NCI-H2107 treated with DMSO at 0.1 percent for 48 hours (cell line): ENCODE data around the gene CPNE6.
A peak's percentile ranks its signal among the peaks of the same experiment; 100 is the strongest.
"Not testable (repeated sequence)": the region's sequence is repeated elsewhere in the genome, so short reads cannot be mapped to it uniquely, and the experiment has no call there.

ENCODE experiments used
- DNase-seq: peaks from one replicate; lab custom pipeline; 2025; ENCODE audit not compliant: unreplicated experiment; lab: John Stamatoyannopoulos, UW

CPNE6 gene

GRCh38 chr14:24102357-24103048, 31.1 kb downstream of the CPNE6 start:
- DNase-seq: no peak

GRCh38 chr14:24103451-24103850, 32.1 kb downstream of the CPNE6 start:
- DNase-seq: no peak

- not testable (repeated sequence) for DNase-seq
Observed at GRCh38 chr14:24105609-24106239, 34.4 kb downstream of the CPNE6 start.

- DNase-seq: no peak
Observed at GRCh38 chr14:24106672-24107271, 35.4 kb downstream of the CPNE6 start.

- DNase-seq: no peak
Observed at GRCh38 chr14:24108336-24108874, 37.0 kb downstream of the CPNE6 start.

- DNase-seq: no peak
Observed at GRCh38 chr14:24110060-24110459, 38.7 kb downstream of the CPNE6 start.

GRCh38 chr14:24110523-24110922, 39.2 kb downstream of the CPNE6 start:
- DNase-seq: no peak

GRCh38 chr14:24113379-24113800, 42.0 kb downstream of the CPNE6 start:
- no peak for DNase-seq

GRCh38 chr14:24113801-24114531, 42.6 kb downstream of the CPNE6 start:
- peak; percentile 91 for DNase-seq

GRCh38 chr14:24114532-24115421, 43.4 kb downstream of the CPNE6 start, which contains the start of the genes DCAF11 and NRL:
Gene DCAF11 (plus strand): TSS chr14:24114777. CDS start chr14:24115595, 818 bp downstream.
Gene NRL (minus strand): TSS chr14:24114949. CDS start chr14:24082848, 32,101 bp downstream.
- peak; percentile 100 for DNase-seq

- DNase-seq: no peak
Observed at GRCh38 chr14:24115422-24116127, 44.2 kb downstream of the CPNE6 start.

- no peak for DNase-seq
Observed at GRCh38 chr14:24116128-24116814, 44.9 kb downstream of the CPNE6 start.

GRCh38 chr14:24117179-24117578, 45.8 kb downstream of the CPNE6 start:
- no peak for DNase-seq

- DNase-seq: no peak
Observed at GRCh38 chr14:24119691-24120090, 48.3 kb downstream of the CPNE6 start.

- no peak for DNase-seq
Observed at GRCh38 chr14:24121210-24121609, 49.8 kb downstream of the CPNE6 start.

GRCh38 chr14:24122416-24122815, 51.1 kb downstream of the CPNE6 start:
- DNase-seq: no peak

- no peak for DNase-seq
Observed at GRCh38 chr14:24122898-24123297, 51.5 kb downstream of the CPNE6 start.

- no peak for DNase-seq
Observed at GRCh38 chr14:24123424-24124417, 52.4 kb downstream of the CPNE6 start.
